Neuronal stem cell (in vitro differentiated cells): Measurements from ENCODE around the gene TARBP2.

ENCODE experiments used
- DNase-seq: peaks from one replicate; pipeline ENCODE4 v3.0.0-alpha.2; 2013; ENCODE audit warnings: low spot score
- H2AFZ ChIP-seq: one replicate; pipeline ENCODE4 v1.6.1; 2013; ENCODE audit warnings: mild to moderate bottlenecking, low read length, inconsistent platforms
- H2AK5ac ChIP-seq: 2 replicates; pipeline ENCODE4 v1.6.1; 2013; ENCODE audit warnings: low read depth, mild to moderate bottlenecking, inconsistent platforms, low read length, moderate library complexity, mixed read lengths
- H2BK120ac ChIP-seq: 2 replicates; pipeline ENCODE4 v1.6.1; 2013; ENCODE audit warnings: low read depth, mild to moderate bottlenecking, inconsistent platforms, low read length, moderate library complexity, mixed read lengths
- H2BK12ac ChIP-seq: one replicate; pipeline ENCODE4 v1.6.1; 2013; ENCODE audit warnings: low read length, inconsistent platforms
- H2BK15ac ChIP-seq: 2 replicates; pipeline ENCODE4 v1.6.1; 2013; ENCODE audit warnings: mild to moderate bottlenecking, low read length, inconsistent platforms, mixed read lengths
- H2BK5ac ChIP-seq: one replicate; pipeline ENCODE4 v1.6.1; 2013; ENCODE audit warnings: inconsistent platforms, mild to moderate bottlenecking, low read length, moderate library complexity
- H3K14ac ChIP-seq: one replicate; pipeline ENCODE4 v1.6.1; 2013; ENCODE audit warnings: low read length, inconsistent platforms
- H3K18ac ChIP-seq: 2 replicates; pipeline ENCODE4 v1.6.1; 2013; ENCODE audit warnings: low read length, inconsistent platforms
- H3K23ac ChIP-seq: 2 replicates; pipeline ENCODE4 v1.6.1; 2013; ENCODE audit warnings: low read depth, mild to moderate bottlenecking, mixed read lengths, low read length, inconsistent platforms; ENCODE audit not compliant: poor library complexity
- H3K27ac ChIP-seq: replicated peaks from 3 replicates; pipeline ENCODE4 v1.5.1; 2013; ENCODE audit warnings: low read length, inconsistent platforms
- H3K27me3 ChIP-seq, 3 experiments: 2 replicates each; pipeline ENCODE4 v1.6.1; 2013; ENCODE audit warnings: low read length in 3 of 3, mild to moderate bottlenecking in 2 of 3, inconsistent platforms in 1 of 3, low read depth in 1 of 3, mixed read lengths in 1 of 3, moderate library complexity in 1 of 3; ENCODE audit not compliant: control insufficient read depth in 3 of 3, insufficient read depth in 3 of 3
- H3K36me3 ChIP-seq, 2 donors: replicated peaks in 1 of 2; 2 replicates each; pipeline ENCODE4 v1.6.1; 2013; ENCODE audit warnings: low read length in 2 of 2; ENCODE audit not compliant: control insufficient read depth in 2 of 2, insufficient read depth in 2 of 2
- H3K4ac ChIP-seq: 2 replicates; pipeline ENCODE4 v1.6.1; 2013; ENCODE audit warnings: inconsistent platforms, mild to moderate bottlenecking, low read length, moderate library complexity
- H3K4me1 ChIP-seq, 2 donors: 1 replicate in 1 of 2; 2 replicates in 1 of 2; pipeline ENCODE4 v1.6.1; 2013; ENCODE audit warnings: low read length in 2 of 2, low read depth in 1 of 2; ENCODE audit not compliant: control insufficient read depth in 2 of 2, insufficient read depth in 1 of 2
- H3K4me2 ChIP-seq: one replicate; pipeline ENCODE4 v1.6.1; 2013; ENCODE audit warnings: mild to moderate bottlenecking, low read length, inconsistent platforms; ENCODE audit not compliant: insufficient read depth, poor library complexity, severe bottlenecking
- H3K4me3 ChIP-seq, 2 donors: 2 replicates each; pipeline ENCODE4 v1.5.1; 2013; ENCODE audit warnings: low read length in 2 of 2, mild to moderate bottlenecking in 2 of 2, inconsistent platforms in 1 of 2, moderate library complexity in 1 of 2
- H3K79me1 ChIP-seq: one replicate; pipeline ENCODE4 v1.6.1; 2013; ENCODE audit warnings: low read depth, mild to moderate bottlenecking, inconsistent platforms, low read length, moderate library complexity
- H3K9ac ChIP-seq: one replicate; pipeline ENCODE4 v1.6.1; 2013; ENCODE audit warnings: mild to moderate bottlenecking, low read depth, low read length, inconsistent platforms; ENCODE audit not compliant: poor library complexity
- H3K9me3 ChIP-seq, 2 donors: replicated peaks in 1 of 2; 2 replicates each; pipeline versions ENCODE3 to v1.6.1; 2013; ENCODE audit warnings: low read length in 2 of 2, mild to moderate bottlenecking in 2 of 2, inconsistent platforms in 1 of 2, low read depth in 1 of 2, mixed read lengths in 1 of 2, moderate library complexity in 1 of 2; ENCODE audit not compliant: control insufficient read depth in 2 of 2, insufficient read depth in 1 of 2
- H4K8ac ChIP-seq: one replicate; pipeline ENCODE4 v1.6.1; 2013; ENCODE audit warnings: low read depth, mild to moderate bottlenecking, inconsistent platforms, low read length, moderate library complexity
- H4K91ac ChIP-seq: one replicate; pipeline ENCODE4 v1.6.1; 2013; ENCODE audit warnings: low read length, low read depth, mild to moderate bottlenecking, inconsistent platforms; ENCODE audit not compliant: poor library complexity
- WGBS, 2 donors: extraction: QIAGEN DNeasy Blood & Tissue Kit; methylation state at CpG; one replicate each; pipeline ENCODE4 v1.1.7; 2013; ENCODE audit warnings: missing lambda C conversion rate in 2 of 2, mixed read lengths in 1 of 2; ENCODE audit not compliant: insufficient read length in 2 of 2, insufficient replicate concordance in 1 of 2; ENCODE audit errors: extremely low coverage in 2 of 2; 5-methylcytosine and 5-hydroxymethylcytosine counted together

Gene TARBP2

GRCh38 chr12:53530920-53531319 lies 29.8 kb downstream of the TARBP2 start:
- no peak overlapping the region for H2BK5ac ChIP-seq
- peaks cover 21 to 70% of the 10 kb centered on the region in 2 donors for H3K36me3 ChIP-seq
- no peak overlapping the region for H3K23ac ChIP-seq
- H2BK120ac ChIP-seq, result no peak overlapping the region
- H3K4me2 ChIP-seq, result no peak overlapping the region
- no peak overlapping the region for H2AK5ac ChIP-seq
- H3K27me3 ChIP-seq, result no peaks in the 10 kb centered on the region
- no peaks in the 10 kb centered on the region for H3K9me3 ChIP-seq
- no peak overlapping the region for H3K27ac ChIP-seq
- H4K8ac ChIP-seq, result no peak overlapping the region
- H2AFZ ChIP-seq, result no peak overlapping the region
- no peak overlapping the region for H3K9ac ChIP-seq
- no peak overlapping the region for H2BK12ac ChIP-seq
- no peak overlapping the region for H3K4me3 ChIP-seq
- no peak overlapping the region for H3K14ac ChIP-seq
- DNase-seq, result no peak
- no peaks in the 10 kb centered on the region for H3K4me1 ChIP-seq
- H3K4ac ChIP-seq, result no peak overlapping the region
- no peak overlapping the region for H2BK15ac ChIP-seq
- no peaks in the 10 kb centered on the region for H3K79me1 ChIP-seq
- H3K18ac ChIP-seq, result no peak overlapping the region
- no CpG with 5 or more reads among the region's 4 CpGs for WGBS, 2 donors
- no peak overlapping the region for H4K91ac ChIP-seq

GRCh38 chr12:53532021-53532420 lies 30.9 kb downstream of the TARBP2 start:
- WGBS, 2 donors, result no CpG with 5 or more reads among the region's 3 CpGs

DNA sequence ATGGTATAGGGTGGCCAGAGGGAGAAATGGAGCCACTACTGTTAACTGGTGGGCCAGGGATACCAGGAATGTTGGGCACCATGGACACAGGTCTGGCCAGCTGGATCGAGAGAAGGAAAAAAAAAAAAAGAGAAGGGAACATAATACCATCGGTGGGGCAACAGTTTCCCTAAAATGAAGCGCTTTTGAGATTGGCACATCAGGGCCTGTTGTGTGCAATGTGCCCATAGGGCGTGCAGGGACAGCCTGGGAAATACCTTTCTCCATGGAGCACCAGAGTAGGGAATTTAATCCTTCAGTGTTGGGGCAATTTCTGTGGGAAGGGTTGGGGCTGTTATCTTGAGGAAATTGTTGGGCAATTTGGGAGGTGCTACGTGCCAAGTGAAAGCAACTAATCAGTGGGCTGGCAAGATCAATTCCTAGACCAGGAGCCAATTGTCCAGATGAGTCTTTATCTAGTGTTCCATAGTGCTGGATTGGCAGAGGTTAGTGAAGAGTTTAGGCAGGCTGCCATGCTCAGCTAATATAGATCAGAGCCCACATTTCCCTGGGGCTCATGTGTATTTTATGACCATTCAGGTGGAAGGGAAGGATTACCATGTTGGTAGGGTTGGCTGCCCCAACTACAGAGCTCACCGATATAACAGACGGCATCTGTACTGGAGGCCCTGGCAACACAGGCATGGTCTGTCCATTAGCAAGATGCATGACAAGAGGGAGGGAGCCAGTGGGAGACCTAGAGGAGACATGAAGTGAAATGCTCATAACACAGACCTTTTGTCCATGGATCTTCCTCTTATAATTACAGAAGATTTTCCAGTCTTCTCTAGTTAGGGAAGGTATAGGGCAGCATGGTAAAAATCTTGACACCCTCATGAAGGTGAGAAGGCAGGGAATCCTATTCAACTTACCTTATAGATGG lies 31.7 kb downstream of the TARBP2 start:
- Histone ChIP-seq H3K9ac (no peak overlapping the region), H3K18ac (no peak overlapping the region), H3K79me1 (no peaks in the 10 kb centered on the region), H2BK5ac (no peak overlapping the region), H3K27ac (no peak overlapping the region), H3K9me3 (no peaks in the 10 kb centered on the region), H3K4me1 (no peaks in the 10 kb centered on the region), H3K36me3 (peaks cover 27 to 77% of the 10 kb centered on the region in 2 donors), H3K14ac (no peak overlapping the region), H4K8ac (no peak overlapping the region), H2AK5ac (no peak overlapping the region), H3K23ac (no peak overlapping the region), H4K91ac (no peak overlapping the region), H2BK12ac (no peak overlapping the region), H3K4ac (no peak overlapping the region), H2BK120ac (no peak overlapping the region), H3K4me3 (no peak overlapping the region), H2BK15ac (no peak overlapping the region), H3K27me3 (no peaks in the 10 kb centered on the region), H2AFZ (no peak overlapping the region), H3K4me2 (no peak overlapping the region)
- no peak for DNase-seq
- no CpG with 5 or more reads among the region's 7 CpGs for WGBS, 2 donors

More at GRCh38 chr12:53532021-53532420, 30.9 kb downstream of the TARBP2 start:
- Histone ChIP-seq H3K18ac (no peak overlapping the region), H3K27me3 (no peaks in the 10 kb centered on the region), H3K79me1 (no peaks in the 10 kb centered on the region), H2AFZ (no peak overlapping the region), H4K91ac (no peak overlapping the region), H2BK15ac (no peak overlapping the region), H3K4me3 (no peak overlapping the region), H3K4me2 (no peak overlapping the region), H3K36me3 (peaks cover 23 to 75% of the 10 kb centered on the region in 2 donors), H3K4me1 (no peaks in the 10 kb centered on the region), H2BK12ac (no peak overlapping the region), H4K8ac (no peak overlapping the region), H2AK5ac (no peak overlapping the region), H3K9ac (no peak overlapping the region), H3K9me3 (no peaks in the 10 kb centered on the region), H2BK5ac (no peak overlapping the region), H3K14ac (no peak overlapping the region), H3K23ac (no peak overlapping the region), H3K27ac (no peak overlapping the region), H2BK120ac (no peak overlapping the region), H3K4ac (no peak overlapping the region)
- DNase-seq, result no peak

- Histone ChIP-seq H3K79me1 (no peaks in the 10 kb centered on the region), H2BK15ac (no peak overlapping the region)
These were observed 32.4 kb downstream of the TARBP2 start for GRCh38 chr12:53533471-53533870.

More at GRCh38 chr12:53533471-53533870, 32.4 kb downstream of the TARBP2 start:
- H2AK5ac ChIP-seq, result no peak overlapping the region
- H2BK5ac ChIP-seq, result no peak overlapping the region
- no peak overlapping the region for H4K8ac ChIP-seq
- H3K9ac ChIP-seq, result no peak overlapping the region
- no peak overlapping the region for H3K14ac ChIP-seq
- no peak for DNase-seq
- no peaks in the 10 kb centered on the region for H3K4me1 ChIP-seq
- H3K4me2 ChIP-seq, result no peak overlapping the region
- no peak overlapping the region for H3K27ac ChIP-seq
- no peak overlapping the region for H2AFZ ChIP-seq
- H3K27me3 ChIP-seq, result no peaks in the 10 kb centered on the region
- H3K4me3 ChIP-seq, result no peak overlapping the region
- no peak overlapping the region for H2BK120ac ChIP-seq
- no peaks in the 10 kb centered on the region for H3K9me3 ChIP-seq
- no peak overlapping the region for H4K91ac ChIP-seq
- WGBS, 2 donors, result no CpG with 5 or more reads among the region's 2 CpGs
- H3K36me3 ChIP-seq, result peaks cover 27 to 83% of the 10 kb centered on the region in 2 donors
- no peak overlapping the region for H3K18ac ChIP-seq
- H2BK12ac ChIP-seq, result no peak overlapping the region
- no peak overlapping the region for H3K23ac ChIP-seq
- H3K4ac ChIP-seq, result no peak overlapping the region
